ENCODE measurements around the gene GNAI3. TPM values are rescaled to one million over a fixed set of nuclear protein-coding genes. Genes with fewer than 3 reads are reported as not detected.
A peak's percentile ranks its signal among the peaks of the same experiment; 100 is the strongest.

GNAI3 gene
- total RNA-seq, 1 experiment from 2014 or later: 20.2 TPM

GRCh38 chr1:109527098-109527811, 21.2 kb upstream of the GNAI3 start:
- no peak for DNase-seq (ENCODE audit: low read depth)

- no peak for DNase-seq (ENCODE audit: low read depth)
Observed at GRCh38 chr1:109527846-109528695, 20.3 kb upstream of the GNAI3 start.

GRCh38 chr1:109528712-109529111, 19.7 kb upstream of the GNAI3 start:
- no peak for DNase-seq (ENCODE audit: low read depth)

GRCh38 chr1:109529881-109530456, 18.4 kb upstream of the GNAI3 start:
- peak; percentile 67 for DNase-seq (ENCODE audit: low read depth)

- DNase-seq (ENCODE audit: low read depth): no peak
Observed at GRCh38 chr1:109530457-109531087, 17.8 kb upstream of the GNAI3 start.

GRCh38 chr1:109531380-109531779, 17.0 kb upstream of the GNAI3 start:
- DNase-seq (ENCODE audit: low read depth): no peak

- no peak for DNase-seq (ENCODE audit: low read depth)
Observed at GRCh38 chr1:109531826-109532364, 16.5 kb upstream of the GNAI3 start.

- DNase-seq (ENCODE audit: low read depth): peak; percentile 81
Observed at GRCh38 chr1:109532365-109533136, 15.9 kb upstream of the GNAI3 start.

- DNase-seq (ENCODE audit: low read depth): no peak
Observed at GRCh38 chr1:109534307-109534858, 14.0 kb upstream of the GNAI3 start.

- DNase-seq (ENCODE audit: low read depth): peak; percentile 42
Observed at GRCh38 chr1:109535481-109535880, 12.9 kb upstream of the GNAI3 start.

- DNase-seq (ENCODE audit: low read depth): no peak
Observed at GRCh38 chr1:109535971-109536491, 12.4 kb upstream of the GNAI3 start.

- DNase-seq (ENCODE audit: low read depth): no peak
Observed at GRCh38 chr1:109537450-109538178, 10.8 kb upstream of the GNAI3 start.

- DNase-seq (ENCODE audit: low read depth): no peak
Observed at GRCh38 chr1:109538827-109539555, 9.4 kb upstream of the GNAI3 start.

- no peak for DNase-seq (ENCODE audit: low read depth)
Observed at GRCh38 chr1:109539676-109540075, 8.7 kb upstream of the GNAI3 start, which contains the start of gene GPR61. GPR61 (plus strand) TSS chr1:109539872; CDS start chr1:109543023, 3,151 bp downstream.

- no peak for DNase-seq (ENCODE audit: low read depth)
Observed at GRCh38 chr1:109541102-109541501, 7.3 kb upstream of the GNAI3 start.

- no peak for DNase-seq (ENCODE audit: low read depth)
Observed at GRCh38 chr1:109542657-109543056, 5.8 kb upstream of the GNAI3 start.

- no peak for DNase-seq (ENCODE audit: low read depth)
Observed at GRCh38 chr1:109543283-109543987, 5.0 kb upstream of the GNAI3 start.

- DNase-seq (ENCODE audit: low read depth): no peak
Observed at GRCh38 chr1:109543988-109544735, 4.3 kb upstream of the GNAI3 start.
